SK-N-SH treated with all-trans-retinoic acid at 6 μM for 48 hours (cell line): ENCODE results near the gene STAT2.

Source experiments
- ATAC-seq: fragments of 200-7000 bp; cut with Tn5 transposase; 3 replicates; pipeline ENCODE4 v1.9.1; 2020; ENCODE audit warnings: mild to moderate bottlenecking, moderate library complexity
- ARNTL ChIP-seq: fragments of 450-650 bp; formaldehyde crosslinking; IDR thresholded peaks from 2 replicates; pipeline ENCODE4 v1.5.0; 2020; ENCODE audit warnings: low read depth, mild to moderate bottlenecking, moderate library complexity, borderline replicate concordance
- BACH2 ChIP-seq: fragments of 250-450 bp; sonication (Bioruptor Pico); IDR thresholded peaks from 2 replicates; pipeline ENCODE4 v1.9.0; 2021; ENCODE audit warnings: mild to moderate bottlenecking, borderline replicate concordance
- CSDC2 ChIP-seq: fragments of 250-450 bp; sonication (Bioruptor Pico); IDR thresholded peaks from 2 replicates; pipeline ENCODE4 v1.5.0; 2020; ENCODE audit warnings: mild to moderate bottlenecking, moderate library complexity
- ESRRG ChIP-seq: fragments of 250-450 bp; sonication (Bioruptor Pico); IDR thresholded peaks from 2 replicates; pipeline ENCODE4 v1.6.1; 2021; ENCODE audit warnings: mild to moderate bottlenecking
- GLIS3 ChIP-seq: fragments of 250-450 bp; sonication (Bioruptor Pico); IDR thresholded peaks from 2 replicates; pipeline ENCODE4 v1.5.0; 2020; ENCODE audit warnings: mild to moderate bottlenecking, moderate library complexity
- ISL1 ChIP-seq: fragments of 250-450 bp; sonication (Bioruptor Pico); IDR thresholded peaks from 2 replicates; pipeline ENCODE4 v2.1.2; 2022; ENCODE audit warnings: mild to moderate bottlenecking, moderate library complexity
- OSR1 ChIP-seq: fragments of 250-450 bp; sonication (Bioruptor Pico); IDR thresholded peaks from 2 replicates; pipeline ENCODE4 v1.8.0; 2022; ENCODE audit warnings: moderate library complexity, mild to moderate bottlenecking, inconsistent platforms
- PPARA ChIP-seq: fragments of 250-450 bp; sonication (Bioruptor Pico); IDR thresholded peaks from 2 replicates; pipeline ENCODE4 v1.5.0; 2020; ENCODE audit warnings: mild to moderate bottlenecking, borderline replicate concordance
- RARB ChIP-seq: fragments of 250-450 bp; sonication (Bioruptor Pico); IDR thresholded peaks from 2 replicates; pipeline ENCODE4 v1.8.0; 2021; ENCODE audit warnings: mild to moderate bottlenecking, moderate library complexity
- SNAI2 ChIP-seq: fragments of 250-450 bp; sonication (Bioruptor Pico); IDR thresholded peaks from 2 replicates; pipeline ENCODE4 v1.5.0; 2020; ENCODE audit warnings: mild to moderate bottlenecking, moderate library complexity
- TCF4 ChIP-seq: fragments of 250-450 bp; sonication (Bioruptor Pico); IDR thresholded peaks from 2 replicates; pipeline ENCODE4 v1.8.0; 2021; ENCODE audit warnings: mild to moderate bottlenecking, moderate library complexity, borderline replicate concordance
- TOX ChIP-seq: fragments of 250-450 bp; sonication (Bioruptor Pico); IDR thresholded peaks from 2 replicates; pipeline ENCODE4 v1.8.0; 2021; ENCODE audit warnings: mild to moderate bottlenecking, moderate library complexity, borderline replicate concordance
- ZC3H10 ChIP-seq: fragments of 250-450 bp; sonication (Bioruptor Pico); IDR thresholded peaks from 2 replicates; pipeline ENCODE4 v1.5.1; 2021; ENCODE audit warnings: mild to moderate bottlenecking, moderate library complexity
- ZFP3 ChIP-seq: fragments of 250-450 bp; sonication (Bioruptor Pico); IDR thresholded peaks from 2 replicates; pipeline ENCODE4 v1.5.0; 2020; ENCODE audit warnings: mild to moderate bottlenecking, moderate library complexity
- ZFP30 ChIP-seq: fragments of 450-650 bp; formaldehyde crosslinking; IDR thresholded peaks from 2 replicates; pipeline ENCODE4 v1.5.0; 2022; ENCODE audit warnings: mild to moderate bottlenecking, moderate library complexity
- ZNF8 ChIP-seq: fragments of 450-650 bp; formaldehyde crosslinking; IDR thresholded peaks from 2 replicates; pipeline ENCODE4 v1.5.0; 2020; ENCODE audit warnings: mild to moderate bottlenecking, moderate library complexity
- TF ChIP-seq, protein P1 (sequence below): fragments of 250-450 bp; sonication (Bioruptor Pico); IDR thresholded peaks from 2 replicates; pipeline ENCODE4 v1.5.1; 2021; ENCODE audit warnings: mild to moderate bottlenecking, moderate library complexity
- TF ChIP-seq, protein P2 (sequence below): fragments of 250-450 bp; sonication (Bioruptor Pico); IDR thresholded peaks from 2 replicates; pipeline ENCODE4 v1.5.1; 2020; ENCODE audit warnings: low read depth, mild to moderate bottlenecking, moderate library complexity
- TF ChIP-seq, protein P3 (sequence below): fragments of 250-450 bp; sonication (Bioruptor Pico); IDR thresholded peaks from 2 replicates; pipeline ENCODE4 v1.8.0; 2020; ENCODE audit warnings: mild to moderate bottlenecking, moderate library complexity, borderline replicate concordance
- TF ChIP-seq, protein P4 (sequence below): fragments of 250-450 bp; sonication (Bioruptor Pico); IDR thresholded peaks from 2 replicates; pipeline ENCODE4 v1.8.0; 2021; ENCODE audit warnings: low read depth, mild to moderate bottlenecking, moderate library complexity, borderline replicate concordance
- TF ChIP-seq, protein P5 (sequence below): fragments of 250-450 bp; sonication (Bioruptor Pico); IDR thresholded peaks from 2 replicates; pipeline ENCODE4 v1.5.0; 2020; ENCODE audit warnings: mild to moderate bottlenecking, moderate library complexity

Gene STAT2

DNA sequence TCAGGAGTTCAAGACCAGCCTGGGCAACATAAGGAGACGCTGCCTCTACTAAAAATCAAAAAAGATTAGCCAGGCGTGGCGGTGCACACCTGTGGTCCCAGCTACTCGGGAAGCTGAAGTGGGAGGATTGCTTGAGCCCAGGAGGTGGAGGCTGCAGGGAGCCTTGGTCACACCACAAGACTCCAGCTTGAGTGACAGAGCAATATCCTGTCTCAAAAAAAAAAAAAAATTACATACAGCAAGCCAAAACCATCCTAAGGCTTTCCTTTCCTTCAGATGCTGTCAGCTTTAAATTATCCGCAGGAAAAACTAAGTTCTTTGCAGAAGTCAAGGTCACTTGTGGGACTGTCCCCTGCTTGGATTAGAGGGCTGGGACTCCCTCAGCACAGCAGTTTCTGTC lies 61.1 kb downstream of the STAT2 start:
- TF ChIP-seq, protein P1, sequence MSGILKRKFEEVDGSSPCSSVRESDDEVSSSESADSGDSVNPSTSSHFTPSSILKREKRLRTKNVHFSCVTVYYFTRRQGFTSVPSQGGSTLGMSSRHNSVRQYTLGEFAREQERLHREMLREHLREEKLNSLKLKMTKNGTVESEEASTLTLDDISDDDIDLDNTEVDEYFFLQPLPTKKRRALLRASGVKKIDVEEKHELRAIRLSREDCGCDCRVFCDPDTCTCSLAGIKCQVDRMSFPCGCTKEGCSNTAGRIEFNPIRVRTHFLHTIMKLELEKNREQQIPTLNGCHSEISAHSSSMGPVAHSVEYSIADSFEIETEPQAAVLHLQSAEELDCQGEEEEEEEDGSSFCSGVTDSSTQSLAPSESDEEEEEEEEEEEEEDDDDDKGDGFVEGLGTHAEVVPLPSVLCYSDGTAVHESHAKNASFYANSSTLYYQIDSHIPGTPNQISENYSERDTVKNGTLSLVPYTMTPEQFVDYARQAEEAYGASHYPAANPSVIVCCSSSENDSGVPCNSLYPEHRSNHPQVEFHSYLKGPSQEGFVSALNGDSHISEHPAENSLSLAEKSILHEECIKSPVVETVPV (CRISPR knock-in tag): no peak
- TF ChIP-seq ZFP3 (CRISPR knock-in tag): no peak

DNA sequence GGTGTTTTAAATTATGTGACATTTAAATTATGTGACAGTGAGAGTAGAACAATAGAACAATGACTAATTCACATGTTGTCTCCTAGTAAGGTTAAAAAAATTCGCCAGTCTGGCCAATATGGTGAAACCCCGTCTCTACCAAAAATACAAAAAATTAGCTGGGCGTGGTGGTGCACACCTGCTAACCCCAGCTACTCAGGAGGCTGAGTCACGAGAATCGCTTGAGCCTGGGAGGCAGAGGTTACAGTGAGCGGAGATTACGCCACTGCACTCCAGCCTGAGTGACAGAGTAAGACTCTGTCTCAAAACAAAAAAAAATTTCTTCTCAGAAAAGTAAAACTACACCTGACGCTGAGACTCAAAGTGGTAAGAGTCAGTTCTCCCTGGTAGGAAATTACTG lies 62.5 kb downstream of the STAT2 start:
- TF ChIP-seq GLIS3 (CRISPR knock-in tag) (no peak), ISL1 (no peak), RARB (no peak), PPARA (CRISPR knock-in tag) (no peak), BACH2 (CRISPR knock-in tag) (no peak), ZFP3 (CRISPR knock-in tag) (no peak), SNAI2 (CRISPR knock-in tag) (no peak), ARNTL (CRISPR knock-in tag) (no peak), ESRRG (CRISPR knock-in tag) (no peak), ZNF8 (CRISPR knock-in tag) (no peak), TOX (CRISPR knock-in tag) (no peak)
- TF ChIP-seq, protein P2, sequence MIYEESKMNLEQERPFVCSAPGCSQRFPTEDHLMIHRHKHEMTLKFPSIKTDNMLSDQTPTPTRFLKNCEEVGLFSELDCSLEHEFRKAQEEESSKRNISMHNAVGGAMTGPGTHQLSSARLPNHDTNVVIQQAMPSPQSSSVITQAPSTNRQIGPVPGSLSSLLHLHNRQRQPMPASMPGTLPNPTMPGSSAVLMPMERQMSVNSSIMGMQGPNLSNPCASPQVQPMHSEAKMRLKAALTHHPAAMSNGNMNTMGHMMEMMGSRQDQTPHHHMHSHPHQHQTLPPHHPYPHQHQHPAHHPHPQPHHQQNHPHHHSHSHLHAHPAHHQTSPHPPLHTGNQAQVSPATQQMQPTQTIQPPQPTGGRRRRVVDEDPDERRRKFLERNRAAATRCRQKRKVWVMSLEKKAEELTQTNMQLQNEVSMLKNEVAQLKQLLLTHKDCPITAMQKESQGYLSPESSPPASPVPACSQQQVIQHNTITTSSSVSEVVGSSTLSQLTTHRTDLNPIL: no peak
- TF ChIP-seq, protein P3, sequence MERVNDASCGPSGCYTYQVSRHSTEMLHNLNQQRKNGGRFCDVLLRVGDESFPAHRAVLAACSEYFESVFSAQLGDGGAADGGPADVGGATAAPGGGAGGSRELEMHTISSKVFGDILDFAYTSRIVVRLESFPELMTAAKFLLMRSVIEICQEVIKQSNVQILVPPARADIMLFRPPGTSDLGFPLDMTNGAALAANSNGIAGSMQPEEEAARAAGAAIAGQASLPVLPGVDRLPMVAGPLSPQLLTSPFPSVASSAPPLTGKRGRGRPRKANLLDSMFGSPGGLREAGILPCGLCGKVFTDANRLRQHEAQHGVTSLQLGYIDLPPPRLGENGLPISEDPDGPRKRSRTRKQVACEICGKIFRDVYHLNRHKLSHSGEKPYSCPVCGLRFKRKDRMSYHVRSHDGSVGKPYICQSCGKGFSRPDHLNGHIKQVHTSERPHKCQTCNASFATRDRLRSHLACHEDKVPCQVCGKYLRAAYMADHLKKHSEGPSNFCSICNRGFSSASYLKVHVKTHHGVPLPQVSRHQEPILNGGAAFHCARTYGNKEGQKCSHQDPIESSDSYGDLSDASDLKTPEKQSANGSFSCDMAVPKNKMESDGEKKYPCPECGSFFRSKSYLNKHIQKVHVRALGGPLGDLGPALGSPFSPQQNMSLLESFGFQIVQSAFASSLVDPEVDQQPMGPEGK: no peak
- TF ChIP-seq, protein P4, sequence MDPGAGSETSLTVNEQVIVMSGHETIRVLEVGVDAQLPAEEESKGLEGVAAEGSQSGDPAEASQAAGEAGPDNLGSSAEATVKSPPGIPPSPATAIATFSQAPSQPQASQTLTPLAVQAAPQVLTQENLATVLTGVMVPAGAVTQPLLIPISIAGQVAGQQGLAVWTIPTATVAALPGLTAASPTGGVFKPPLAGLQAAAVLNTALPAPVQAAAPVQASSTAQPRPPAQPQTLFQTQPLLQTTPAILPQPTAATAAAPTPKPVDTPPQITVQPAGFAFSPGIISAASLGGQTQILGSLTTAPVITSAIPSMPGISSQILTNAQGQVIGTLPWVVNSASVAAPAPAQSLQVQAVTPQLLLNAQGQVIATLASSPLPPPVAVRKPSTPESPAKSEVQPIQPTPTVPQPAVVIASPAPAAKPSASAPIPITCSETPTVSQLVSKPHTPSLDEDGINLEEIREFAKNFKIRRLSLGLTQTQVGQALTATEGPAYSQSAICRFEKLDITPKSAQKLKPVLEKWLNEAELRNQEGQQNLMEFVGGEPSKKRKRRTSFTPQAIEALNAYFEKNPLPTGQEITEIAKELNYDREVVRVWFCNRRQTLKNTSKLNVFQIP (CRISPR knock-in tag): no peak
- TF ChIP-seq, protein P1 (CRISPR knock-in tag): no peak
- ATAC-seq: no peak

More for the DNA sequence above, 61.1 kb downstream of the STAT2 start:
- ATAC-seq: no peak

DNA sequence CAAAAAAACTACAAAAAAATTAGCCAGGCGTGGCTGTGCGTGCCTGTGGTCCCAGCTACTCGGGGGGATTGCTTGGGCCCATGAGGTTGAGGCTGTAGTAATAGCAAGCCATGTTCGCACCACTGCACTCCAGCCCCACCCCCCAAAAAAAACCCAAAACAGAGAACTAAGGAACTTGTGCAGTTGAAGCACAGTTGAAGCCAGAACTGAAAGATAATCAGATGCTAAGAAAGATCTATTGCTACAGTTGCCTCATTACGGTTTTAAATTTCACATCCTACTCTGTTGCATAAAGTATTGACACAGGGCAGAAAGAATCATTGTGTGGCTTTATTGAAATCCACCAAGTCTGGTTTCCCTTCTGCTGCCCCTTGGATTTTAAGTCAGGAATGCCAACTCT lies 63.6 kb downstream of the STAT2 start:
- no peak for ATAC-seq
- TF ChIP-seq RARB (no peak), ISL1 (no peak), ZFP30 (CRISPR knock-in tag) (no peak), TOX (CRISPR knock-in tag) (no peak), SNAI2 (CRISPR knock-in tag) (no peak), ESRRG (CRISPR knock-in tag) (no peak)
- TF ChIP-seq, protein P4 (CRISPR knock-in tag): no peak
- TF ChIP-seq, all 23 proteins: peak for 0

DNA sequence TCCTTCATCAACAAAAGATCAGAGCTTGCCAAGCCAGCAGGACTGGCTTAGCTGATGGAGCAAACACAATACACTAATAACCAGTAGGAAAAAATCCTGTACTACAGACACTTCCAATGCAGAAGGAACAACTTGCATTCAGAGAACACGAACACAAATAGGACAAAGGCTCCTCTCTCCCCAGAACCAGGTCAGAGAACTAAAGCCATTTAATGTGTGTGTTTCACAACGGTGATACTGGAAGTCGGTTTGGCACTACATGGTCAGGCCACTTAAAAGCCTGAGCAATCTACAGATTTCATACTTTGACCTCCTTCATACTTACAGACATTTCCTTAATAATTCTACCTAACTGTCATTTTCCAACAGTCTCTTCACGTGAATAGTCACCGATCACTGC lies 66.1 kb downstream of the STAT2 start:
- ATAC-seq: no peak

More for the DNA sequence above, 66.1 kb downstream of the STAT2 start:
- TF ChIP-seq RARB (no peak), OSR1 (CRISPR knock-in tag) (no peak), CSDC2 (CRISPR knock-in tag) (no peak), ISL1 (no peak), TCF4 (CRISPR knock-in tag) (no peak), ZC3H10 (no peak), ZNF8 (CRISPR knock-in tag) (no peak), ARNTL (CRISPR knock-in tag) (no peak)
- TF ChIP-seq, protein P5, sequence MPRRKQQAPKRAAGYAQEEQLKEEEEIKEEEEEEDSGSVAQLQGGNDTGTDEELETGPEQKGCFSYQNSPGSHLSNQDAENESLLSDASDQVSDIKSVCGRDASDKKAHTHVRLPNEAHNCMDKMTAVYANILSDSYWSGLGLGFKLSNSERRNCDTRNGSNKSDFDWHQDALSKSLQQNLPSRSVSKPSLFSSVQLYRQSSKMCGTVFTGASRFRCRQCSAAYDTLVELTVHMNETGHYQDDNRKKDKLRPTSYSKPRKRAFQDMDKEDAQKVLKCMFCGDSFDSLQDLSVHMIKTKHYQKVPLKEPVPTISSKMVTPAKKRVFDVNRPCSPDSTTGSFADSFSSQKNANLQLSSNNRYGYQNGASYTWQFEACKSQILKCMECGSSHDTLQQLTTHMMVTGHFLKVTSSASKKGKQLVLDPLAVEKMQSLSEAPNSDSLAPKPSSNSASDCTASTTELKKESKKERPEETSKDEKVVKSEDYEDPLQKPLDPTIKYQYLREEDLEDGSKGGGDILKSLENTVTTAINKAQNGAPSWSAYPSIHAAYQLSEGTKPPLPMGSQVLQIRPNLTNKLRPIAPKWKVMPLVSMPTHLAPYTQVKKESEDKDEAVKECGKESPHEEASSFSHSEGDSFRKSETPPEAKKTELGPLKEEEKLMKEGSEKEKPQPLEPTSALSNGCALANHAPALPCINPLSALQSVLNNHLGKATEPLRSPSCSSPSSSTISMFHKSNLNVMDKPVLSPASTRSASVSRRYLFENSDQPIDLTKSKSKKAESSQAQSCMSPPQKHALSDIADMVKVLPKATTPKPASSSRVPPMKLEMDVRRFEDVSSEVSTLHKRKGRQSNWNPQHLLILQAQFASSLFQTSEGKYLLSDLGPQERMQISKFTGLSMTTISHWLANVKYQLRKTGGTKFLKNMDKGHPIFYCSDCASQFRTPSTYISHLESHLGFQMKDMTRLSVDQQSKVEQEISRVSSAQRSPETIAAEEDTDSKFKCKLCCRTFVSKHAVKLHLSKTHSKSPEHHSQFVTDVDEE: no peak
- TF ChIP-seq, all 23 proteins: peak for 0
